Purkinje cell (primary cell): ENCODE measurements around the gene TSPAN18. TPM values are rescaled to one million over a fixed set of nuclear protein-coding genes. Genes with fewer than 3 reads are reported as not detected.

ENCODE experiments used
- polyA plus RNA-seq: library from polyadenylated mRNA; unstranded; fragments of >200 nt; fragmentation: Nextera tagmentation; gene quantifications from 2 replicates; pipeline ENCODE4 v1.2.1, GENCODE V29; 2014

TSPAN18 gene
- polyA plus RNA-seq, result 0.14 TPM in 1 of 2 replicates, not detected in the other

GRCh38 chr11:44726283-44727113 lies at the start of gene TSPAN18:
Gene TSPAN18 (plus strand): TSS chr11:44726962. CDS start chr11:44906417, 179,455 bp downstream.

GRCh38 chr11:44950625-44951476 lies 224.1 kb downstream of the TSPAN18 start, which contains the start of gene TP53I11:
Gene TP53I11 (minus strand): TSS chr11:44950883. CDS start chr11:44938335, 12,548 bp downstream.

Other genes starting within 250 kb of the TSPAN18 start
- gene CD82, start 161.3 kb upstream of the TSPAN18 start, polyA plus RNA-seq, result 37.0 and 58.8 TPM in 2 replicates
- gene TP53I11, start 223.9 kb downstream of the TSPAN18 start, polyA plus RNA-seq, result 6.6 and 12.0 TPM in 2 replicates